ENCODE measurements around the gene RABGGTA. TPM values are rescaled to one million over a fixed set of nuclear protein-coding genes. Genes with fewer than 3 reads are reported as not detected.

Gene RABGGTA
- total and polyA plus RNA-seq, 9 of the 15 experiments (the other 6 are each of a cell fraction or from before 2014, with no cell fraction given) = 4.5 to 24.2 (median 15.5) TPM

GRCh38 chr14:24262821-24263733 is 8.3 kb downstream of the RABGGTA start, which contains the start of gene TGM1 (continued):
- TF ChIP-seq STAT6 (CRISPR knock-in tag; IDR thresholded peaks at IDR 0.05) = no peak
- no peak for TF ChIP-seq TAF1 (IDR thresholded peaks at IDR 0.05; ENCODE audit: control insufficient read depth, extremely low read depth, insufficient read depth, low read length, severe bottlenecking)
- TF ChIP-seq KLF13 (tag; IDR thresholded peaks at IDR 0.05; ENCODE audit: borderline replicate concordance, low read depth) = no peak
- no peak for TF ChIP-seq ZNF512 (tag; IDR thresholded peaks at IDR 0.05)

Data from K562 (cell line).